SU-DHL-6 (cell line): ENCODE measurements around the gene SUV39H2.

ENCODE experiments used
- H2AFZ ChIP-seq: fragments of 200-600 bp; sonication (generic); 2 replicates; pipeline ENCODE4 v1.6.1; 2014; ENCODE audit warnings: low read depth, mild to moderate bottlenecking, moderate library complexity, mixed read lengths, antibody characterized with exemption, low read length; ENCODE audit not compliant: severe bottlenecking
- H3F3A ChIP-seq: fragments of 200-600 bp; shearing (Covaris generic); 2 replicates; pipeline ENCODE4 v1.6.0; 2016; ENCODE audit warnings: antibody characterized with exemption, mild to moderate bottlenecking; ENCODE audit not compliant: insufficient read depth
- H3K27ac ChIP-seq: fragments of 200-600 bp; sonication (generic); 2 replicates; pipeline ENCODE4 v1.5.1; 2016; ENCODE audit warnings: low read depth, mild to moderate bottlenecking, low read length, moderate library complexity, mixed read lengths
- H3K27me3 ChIP-seq: fragments of 200-600 bp; sonication (generic), shearing (Covaris generic); 2 replicates; pipeline ENCODE4 v1.6.0; 2014; ENCODE audit warnings: mild to moderate bottlenecking, low read length
- H3K36me3 ChIP-seq: fragments of 200-600 bp; sonication (generic); 2 replicates; pipeline ENCODE4 v1.6.1; 2014; ENCODE audit warnings: mild to moderate bottlenecking, low read length, mixed read lengths
- H3K4me2 ChIP-seq: fragments of 300-600, 200-600 bp; shearing (Covaris generic), sonication (generic); 2 replicates; pipeline ENCODE4 v1.6.0; 2014; ENCODE audit warnings: low read length, low read depth, mild to moderate bottlenecking; ENCODE audit not compliant: poor library complexity, severe bottlenecking
- H3K4me3 ChIP-seq: fragments of 200-600 bp; sonication (generic); 2 replicates; pipeline ENCODE4 v1.5.1; 2014; ENCODE audit warnings: antibody characterized with exemption, low read length, mild to moderate bottlenecking, mixed read lengths; ENCODE audit not compliant: insufficient read depth, poor library complexity, severe bottlenecking
- H3K79me2 ChIP-seq: fragments of 200-600 bp; sonication (generic); 2 replicates; pipeline ENCODE4 v1.6.1; 2014; ENCODE audit warnings: mild to moderate bottlenecking, low read length, moderate library complexity; ENCODE audit not compliant: insufficient read depth
- H3K9ac ChIP-seq: fragments of 200-600 bp; sonication (generic); 2 replicates; pipeline ENCODE4 v1.7.0; 2014; ENCODE audit warnings: mild to moderate bottlenecking, low read length
- H3K9me2 ChIP-seq: fragments of 200-600 bp; sonication (generic); replicated peaks from 2 replicates; pipeline ENCODE4 v1.6.1; 2014; ENCODE audit warnings: low read length; ENCODE audit not compliant: insufficient read depth
- H3K9me3 ChIP-seq: fragments of 200-600 bp; sonication (generic); 2 replicates; pipeline ENCODE4 v1.6.1; 2014; ENCODE audit warnings: low read length, mixed read lengths; ENCODE audit not compliant: insufficient read depth
- H4K20me1 ChIP-seq: fragments of 200-600 bp; sonication (generic); 2 replicates; pipeline ENCODE4 v1.6.1; 2014; ENCODE audit warnings: low read depth, mild to moderate bottlenecking, antibody characterized with exemption, low read length, moderate library complexity, mixed read lengths
- CTCF ChIP-seq: fragments of 200-600 bp; sonication (generic); IDR thresholded peaks from one replicate; pipeline ENCODE4 v1.5.1; 2017; ENCODE audit warnings: antibody characterized with exemption, mild to moderate bottlenecking, low read length, moderate library complexity; ENCODE audit not compliant: insufficient read depth, poor library complexity, severe bottlenecking
- EZH2phosphoT487 ChIP-seq: fragments of 200-600 bp; sonication (generic), shearing (Covaris generic); conservative IDR thresholded peaks from 2 replicates; pipeline ENCODE4 v1.6.1; 2018; ENCODE audit warnings: mild to moderate bottlenecking, antibody characterized with exemption, low read length, moderate library complexity, mixed read lengths

Gene SUV39H2

GRCh38 chr10:14875941-14876340, 2.7 kb upstream of the SUV39H2 start:
- Histone ChIP-seq H3K4me3 (no peak overlapping the region), H3K9ac (no peak overlapping the region), H2AFZ (no peak overlapping the region), H3K36me3 (peaks cover 14% of the 10 kb centered on the region), H4K20me1 (no peaks in the 10 kb centered on the region), H3K4me2 (no peak overlapping the region), H3K27me3 (no peaks in the 10 kb centered on the region), H3F3A (peaks cover 26% of the 10 kb centered on the region), H3K79me2 (peaks cover 46% of the 10 kb centered on the region), H3K27ac (no peak overlapping the region), H3K9me3 (no peaks in the 10 kb centered on the region), H3K9me2 (no peaks in the 10 kb centered on the region)
- TF ChIP-seq EZH2phosphoT487 = no peak

GRCh38 chr10:14876764-14877163, 1.9 kb upstream of the SUV39H2 start:
- no peaks in the 10 kb centered on the region for H3K9me3 ChIP-seq
- H3K79me2 ChIP-seq = peaks cover 54% of the 10 kb centered on the region
- H2AFZ ChIP-seq = no peak overlapping the region
- peak overlapping the region; percentile 99 for H3K4me2 ChIP-seq
- H3K9me2 ChIP-seq = no peaks in the 10 kb centered on the region
- peaks cover 12% of the 10 kb centered on the region; the same call in 1 of the 2 replicates for H3K36me3 ChIP-seq
- H4K20me1 ChIP-seq = no peaks in the 10 kb centered on the region
- peaks cover 33% of the 10 kb centered on the region for H3F3A ChIP-seq
- TF ChIP-seq CTCF (no peak), EZH2phosphoT487 (no peak)
- peak overlapping the region; percentile 98 for H3K9ac ChIP-seq
- H3K27me3 ChIP-seq = no peaks in the 10 kb centered on the region
- no peak overlapping the region for H3K27ac ChIP-seq
- no peak overlapping the region for H3K4me3 ChIP-seq

- TF ChIP-seq EZH2phosphoT487 (no peak), CTCF (no peak)
- peak overlapping the region; percentile 63 for H3K27ac ChIP-seq
- H3F3A ChIP-seq = peaks cover 16% of the 10 kb centered on the region
- H3K4me3 ChIP-seq = peak overlapping the region; percentile 79
- no peaks in the 10 kb centered on the region for H3K9me2 ChIP-seq
- peaks cover 19% of the 10 kb centered on the region for H3K36me3 ChIP-seq
- peak overlapping the region; percentile 72 for H2AFZ ChIP-seq
- H3K4me2 ChIP-seq = peak overlapping the region; percentile 93
- H3K27me3 ChIP-seq = no peaks in the 10 kb centered on the region
- H3K9me3 ChIP-seq = no peaks in the 10 kb centered on the region
- H3K9ac ChIP-seq = peak overlapping the region; percentile 98
- peaks cover 80% of the 10 kb centered on the region for H3K79me2 ChIP-seq
- no peaks in the 10 kb centered on the region for H4K20me1 ChIP-seq
These were observed 660 bp downstream of the SUV39H2 start for GRCh38 chr10:14879124-14879927.

- TF ChIP-seq CTCF (no peak), EZH2phosphoT487 (no peak)
- H2AFZ ChIP-seq = no peak overlapping the region
- peak overlapping the region; percentile 98 for H3K9ac ChIP-seq
- H3K36me3 ChIP-seq = peaks cover 20% of the 10 kb centered on the region
- H3K9me3 ChIP-seq = no peaks in the 10 kb centered on the region
- no peaks in the 10 kb centered on the region for H3K9me2 ChIP-seq
- peak overlapping the region; percentile 79 for H3K4me3 ChIP-seq
- H4K20me1 ChIP-seq = no peaks in the 10 kb centered on the region
- peak overlapping the region; percentile 93 for H3K4me2 ChIP-seq
- H3F3A ChIP-seq = peaks cover 13% of the 10 kb centered on the region
- H3K79me2 ChIP-seq = peaks cover 85% of the 10 kb centered on the region
- H3K27ac ChIP-seq = peak overlapping the region; percentile 63; the same call in 1 of the 2 replicates
- H3K27me3 ChIP-seq = no peaks in the 10 kb centered on the region
These were observed 1.2 kb downstream of the SUV39H2 start for GRCh38 chr10:14879928-14880193.
